Measurements from ENCODE around the gene RAB20. TPM values are rescaled to one million over a fixed set of nuclear protein-coding genes. Genes with fewer than 3 reads are reported as not detected.
A peak's percentile ranks its signal among the peaks of the same experiment; 100 is the strongest.

The RAB20 gene
- total RNA-seq, 1 experiment from 2014 or later: 1.7 TPM

- intact Hi-C loops (cut with micrococcal nuclease): no loop called here
These were observed 57.5 kb downstream of the RAB20 start for GRCh38 chr13:110503979-110504499.

GRCh38 chr13:110503037-110503901 is 58.3 kb downstream of the RAB20 start:
- H3K4me3 Mint-ChIP-seq (ENCODE audit: unreplicated experiment): no peak overlapping the region
- H3K9me3 Mint-ChIP-seq (ENCODE audit: unreplicated experiment): no peaks in the 10 kb centered on the region
- H3K4me1 Mint-ChIP-seq (ENCODE audit: insufficient read depth, unreplicated experiment): peaks cover 15% of the 10 kb centered on the region
- H3K36me3 Mint-ChIP-seq (ENCODE audit: insufficient read depth, unreplicated experiment): peaks cover 28% of the 10 kb centered on the region
- ChIA-PET CTCF (interaction anchor here (0.6 kb wide), 1 partner anchor 11 kb away, joined by 3 read pairs; no protein-coding TSS in a partner anchor), POLR2A (no interaction called here)
- H3K27ac Mint-ChIP-seq (ENCODE audit: low read depth, unreplicated experiment): no peak overlapping the region
- intact Hi-C loops (cut with micrococcal nuclease): no loop called here
- no peak for TF ChIP-seq CTCF (IDR thresholded peaks at IDR 0.05; ENCODE audit: unreplicated experiment)
- no peak for DNase-seq (ENCODE audit: unreplicated experiment)
- BruUV-seq (replicated peaks): no TSS peak
- H3K27me3 Mint-ChIP-seq (ENCODE audit: insufficient read depth, unreplicated experiment): no peaks in the 10 kb centered on the region

More at GRCh38 chr13:110503979-110504499, 57.5 kb downstream of the RAB20 start:
- DNase-seq (ENCODE audit: unreplicated experiment): no peak
- Mint-ChIP-seq H3K9me3 (ENCODE audit: unreplicated experiment) (no peaks in the 10 kb centered on the region), H3K27me3 (ENCODE audit: insufficient read depth, unreplicated experiment) (no peaks in the 10 kb centered on the region), H3K4me3 (ENCODE audit: unreplicated experiment) (no peak overlapping the region), H3K27ac (ENCODE audit: low read depth, unreplicated experiment) (no peak overlapping the region), H3K4me1 (ENCODE audit: insufficient read depth, unreplicated experiment) (peaks cover 15% of the 10 kb centered on the region), H3K36me3 (ENCODE audit: insufficient read depth, unreplicated experiment) (peaks cover 23% of the 10 kb centered on the region)
- TF ChIP-seq CTCF (IDR thresholded peaks at IDR 0.05; ENCODE audit: unreplicated experiment): no peak
- CTCF ChIA-PET: no interaction called here
- BruUV-seq (replicated peaks): no TSS peak
- POLR2A ChIA-PET: no interaction called here

GRCh38 chr13:110501188-110501587 is 60.3 kb downstream of the RAB20 start:
- Mint-ChIP-seq H3K4me3 (ENCODE audit: unreplicated experiment) (no peak overlapping the region), H3K4me1 (ENCODE audit: insufficient read depth, unreplicated experiment) (peaks cover 5% of the 10 kb centered on the region), H3K36me3 (ENCODE audit: insufficient read depth, unreplicated experiment) (peaks cover 21% of the 10 kb centered on the region), H3K27ac (ENCODE audit: low read depth, unreplicated experiment) (peak overlapping the region; percentile 19), H3K27me3 (ENCODE audit: insufficient read depth, unreplicated experiment) (no peaks in the 10 kb centered on the region), H3K9me3 (ENCODE audit: unreplicated experiment) (no peaks in the 10 kb centered on the region)
- TF ChIP-seq CTCF (IDR thresholded peaks at IDR 0.05; ENCODE audit: unreplicated experiment): no peak
- ChIA-PET POLR2A (no interaction called here), CTCF (no interaction called here)
- no peak for DNase-seq (ENCODE audit: unreplicated experiment)
- intact Hi-C loops (cut with micrococcal nuclease): no loop called here
- BruUV-seq (replicated peaks): no TSS peak

- no peaks in the 10 kb centered on the region for H3K27me3 Mint-ChIP-seq (ENCODE audit: insufficient read depth, unreplicated experiment)
- peaks cover 21% of the 10 kb centered on the region for H3K36me3 Mint-ChIP-seq (ENCODE audit: insufficient read depth, unreplicated experiment)
- H3K4me3 Mint-ChIP-seq (ENCODE audit: unreplicated experiment): no peak overlapping the region
- POLR2A ChIA-PET: no interaction called here
- CTCF ChIA-PET: interaction anchor here (0.6 kb wide), 1 partner anchor 121 kb away, joined by 3 read pairs; no protein-coding TSS in a partner anchor
- no peak for DNase-seq (ENCODE audit: unreplicated experiment)
- BruUV-seq (replicated peaks): no TSS peak
- intact Hi-C loops (cut with micrococcal nuclease): no loop called here
- TF ChIP-seq CTCF (IDR thresholded peaks at IDR 0.05; ENCODE audit: unreplicated experiment): no peak
- H3K9me3 Mint-ChIP-seq (ENCODE audit: unreplicated experiment): no peaks in the 10 kb centered on the region
- H3K27ac Mint-ChIP-seq (ENCODE audit: low read depth, unreplicated experiment): peak overlapping the region; percentile 19
- H3K4me1 Mint-ChIP-seq (ENCODE audit: insufficient read depth, unreplicated experiment): peaks cover 5% of the 10 kb centered on the region
These were observed 61.2 kb downstream of the RAB20 start for GRCh38 chr13:110500341-110500740.
